Measurements from ENCODE around the gene UTP25. TPM values are rescaled to one million over a fixed set of nuclear protein-coding genes. Genes with fewer than 3 reads are reported as not detected.

The UTP25 gene
- total and polyA plus RNA-seq, 7 experiments from 2014 or later: 3.2 to 16.3 (median 8.0) TPM

GRCh38 chr1:209871006-209871405, 43.2 kb downstream of the UTP25 start:
- Mint-ChIP-seq H3K27me3 (peaks cover 32 to 62% (median 46%) of the 10 kb centered on the region in 5 donors), H3K36me3 (peaks cover 0 to 5% (median 0%) of the 10 kb centered on the region in 5 donors), H3K4me3 (no peak overlapping the region), H3K4me1 (no peaks in the 10 kb centered on the region), H3K27ac (no peak overlapping the region), H3K9me3 (peaks cover 0 to 19% (median 7%) of the 10 kb centered on the region in 11 donors)
- Histone ChIP-seq H3K9me3 (ENCODE audit: control insufficient read depth in 2 of 3, low read length in 3 of 3) (no peaks in the 10 kb centered on the region), H3K27me3 (ENCODE audit: control insufficient read depth in 2 of 2, insufficient read depth in 2 of 2, low read length in 2 of 2) (peaks cover 0 to 5% of the 10 kb centered on the region in 2 donors), H3K4me3 (ENCODE audit: low read length) (no peak overlapping the region), H3K4me1 (ENCODE audit: control insufficient read depth in 2 of 2, insufficient read depth in 2 of 2, low read length in 2 of 2) (no peaks in the 10 kb centered on the region), H3K36me3 (ENCODE audit: control insufficient read depth in 2 of 3, insufficient read depth in 3 of 3, low read length in 3 of 3) (no peaks in the 10 kb centered on the region), H3K27ac (ENCODE audit: low read depth, low read length) (no peak overlapping the region)
- ChIA-PET CTCF (no interaction called here), POLR2A (no interaction called here)
- intact Hi-C loops (cut with micrococcal nuclease): no loop called here
- no peak for DNase-seq
- ATAC-seq: no peak

- H3K27ac ChIP-seq (ENCODE audit: low read depth, low read length): no peak overlapping the region
- peaks cover 0 to 5% (median 0%) of the 10 kb centered on the region in 5 donors for H3K36me3 Mint-ChIP-seq
- intact Hi-C loops (cut with micrococcal nuclease): no loop called here
- no peaks in the 10 kb centered on the region for H3K36me3 ChIP-seq (ENCODE audit: control insufficient read depth in 2 of 3, insufficient read depth in 3 of 3, low read length in 3 of 3)
- ATAC-seq: no peak
- peaks cover 0 to 14% (median 7%) of the 10 kb centered on the region in 11 donors for H3K9me3 Mint-ChIP-seq
- no peak overlapping the region for H3K27ac Mint-ChIP-seq
- DNase-seq: no peak
- H3K4me3 Mint-ChIP-seq: no peak overlapping the region
- ChIA-PET POLR2A (no interaction called here), CTCF (no interaction called here)
- no peaks in the 10 kb centered on the region for H3K4me1 ChIP-seq (ENCODE audit: control insufficient read depth in 2 of 2, insufficient read depth in 2 of 2, low read length in 2 of 2)
- peaks cover 32 to 60% (median 46%) of the 10 kb centered on the region in 5 donors for H3K27me3 Mint-ChIP-seq
- H3K27me3 ChIP-seq (ENCODE audit: control insufficient read depth in 2 of 2, insufficient read depth in 2 of 2, low read length in 2 of 2): peaks cover 0 to 5% of the 10 kb centered on the region in 2 donors
- no peaks in the 10 kb centered on the region for H3K9me3 ChIP-seq (ENCODE audit: control insufficient read depth in 2 of 3, low read length in 3 of 3)
- no peaks in the 10 kb centered on the region for H3K4me1 Mint-ChIP-seq
- no peak overlapping the region for H3K4me3 ChIP-seq (ENCODE audit: low read length)
These were observed 43.7 kb downstream of the UTP25 start for GRCh38 chr1:209871430-209871829.

DNA sequence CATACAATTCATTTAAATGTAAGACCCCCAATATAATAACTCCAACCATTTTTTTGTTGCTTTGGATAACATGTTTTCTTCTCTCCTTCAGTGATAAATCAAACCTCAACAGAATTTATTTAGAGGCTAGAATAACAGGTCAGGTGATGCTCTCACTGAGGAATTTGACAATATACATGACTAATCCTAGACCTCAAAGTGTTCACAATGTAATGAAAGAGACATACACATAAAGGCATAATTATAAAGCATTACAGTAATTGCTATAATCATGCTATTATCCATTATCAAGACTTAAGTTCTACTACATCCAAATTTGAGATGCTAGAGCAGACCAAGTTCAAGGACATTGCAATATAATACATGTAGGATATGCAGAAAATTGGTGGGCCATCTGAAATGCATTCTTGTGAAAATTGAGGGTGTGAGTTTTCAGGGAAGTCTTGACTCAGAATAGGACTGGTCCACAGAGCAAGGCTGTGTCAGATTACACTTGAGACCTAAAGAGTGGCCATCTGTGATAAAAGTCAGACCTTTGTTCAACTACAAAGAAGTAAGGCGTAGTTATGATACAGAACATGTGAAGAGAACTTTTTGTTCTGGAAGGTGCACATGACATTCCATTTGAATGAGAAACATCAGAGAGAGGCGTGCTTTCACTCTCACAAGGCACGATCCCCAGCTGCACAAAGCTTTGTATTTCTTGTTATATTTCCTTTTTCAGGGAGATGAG, 45.5 kb downstream of the UTP25 start:
- Mint-ChIP-seq H3K27ac (no peak overlapping the region), H3K36me3 (no peaks in the 10 kb centered on the region), H3K27me3 (peaks cover 33 to 56% (median 42%) of the 10 kb centered on the region in 5 donors), H3K4me3 (no peak overlapping the region), H3K4me1 (peaks cover 0 to 2% (median 0%) of the 10 kb centered on the region in 7 donors), H3K9me3 (peaks cover 0 to 3% (median 0%) of the 10 kb centered on the region in 11 donors)
- Histone ChIP-seq H3K4me1 (ENCODE audit: control insufficient read depth in 2 of 2, insufficient read depth in 2 of 2, low read length in 2 of 2) (no peaks in the 10 kb centered on the region), H3K9me3 (ENCODE audit: control insufficient read depth in 2 of 3, low read length in 3 of 3) (no peaks in the 10 kb centered on the region), H3K27ac (ENCODE audit: low read depth, low read length) (no peak overlapping the region), H3K4me3 (ENCODE audit: low read length) (no peak overlapping the region), H3K36me3 (ENCODE audit: control insufficient read depth in 2 of 3, insufficient read depth in 3 of 3, low read length in 3 of 3) (no peaks in the 10 kb centered on the region), H3K27me3 (ENCODE audit: control insufficient read depth in 2 of 2, insufficient read depth in 2 of 2, low read length in 2 of 2) (peaks cover 0 to 5% of the 10 kb centered on the region in 2 donors)
- ATAC-seq (no peak), DNase-seq (no peak)
- ChIA-PET CTCF (interaction anchor here (1.0 kb wide), 1 partner anchor 11 kb away, joined by 3 read pairs; no protein-coding TSS in a partner anchor), POLR2A (no interaction called here)
- intact Hi-C loops (cut with micrococcal nuclease): no loop called here

DNA sequence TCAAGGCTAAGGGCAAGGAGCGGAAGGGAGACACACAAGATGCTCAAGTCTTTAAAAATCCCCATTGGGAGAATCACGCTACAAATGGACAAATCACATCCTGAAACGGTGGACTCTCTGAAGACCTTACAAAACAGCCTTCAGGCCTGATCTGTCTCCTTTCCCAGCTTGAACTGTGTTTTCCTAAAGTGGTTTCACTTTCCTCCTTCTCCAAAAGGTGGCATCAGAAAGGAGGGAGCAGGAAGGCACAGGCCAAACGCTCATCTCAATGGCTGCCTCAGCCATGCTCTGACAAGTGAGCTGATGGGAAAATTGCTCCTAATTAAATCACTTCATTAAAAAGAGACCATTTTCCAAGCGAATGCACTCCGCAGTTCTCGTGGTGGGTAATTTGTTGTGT, 47.7 kb downstream of the UTP25 start:
- no peaks in the 10 kb centered on the region for H3K36me3 ChIP-seq (ENCODE audit: control insufficient read depth in 2 of 3, insufficient read depth in 3 of 3, low read length in 3 of 3)
- no peaks in the 10 kb centered on the region for H3K9me3 Mint-ChIP-seq
- H3K4me3 Mint-ChIP-seq: no peak overlapping the region
- no peak overlapping the region for H3K4me3 ChIP-seq (ENCODE audit: low read length)
- ChIA-PET POLR2A (no interaction called here), CTCF (no interaction called here)
- peaks cover 5% of the 10 kb centered on the region in 2 donors for H3K27me3 ChIP-seq (ENCODE audit: control insufficient read depth in 2 of 2, insufficient read depth in 2 of 2, low read length in 2 of 2)
- no peaks in the 10 kb centered on the region for H3K36me3 Mint-ChIP-seq
- no peak for DNase-seq
- intact Hi-C loops (cut with micrococcal nuclease): no loop called here
- no peaks in the 10 kb centered on the region for H3K9me3 ChIP-seq (ENCODE audit: control insufficient read depth in 2 of 3, low read length in 3 of 3)
- H3K27ac Mint-ChIP-seq: no peak overlapping the region
- peaks cover 39 to 51% (median 44%) of the 10 kb centered on the region in 5 donors for H3K27me3 Mint-ChIP-seq
- H3K27ac ChIP-seq (ENCODE audit: low read depth, low read length): no peak overlapping the region
- no peak for ATAC-seq
- H3K4me1 ChIP-seq (ENCODE audit: control insufficient read depth in 2 of 2, insufficient read depth in 2 of 2, low read length in 2 of 2): no peaks in the 10 kb centered on the region
- peaks cover 0 to 2% (median 0%) of the 10 kb centered on the region in 7 donors for H3K4me1 Mint-ChIP-seq

DNA sequence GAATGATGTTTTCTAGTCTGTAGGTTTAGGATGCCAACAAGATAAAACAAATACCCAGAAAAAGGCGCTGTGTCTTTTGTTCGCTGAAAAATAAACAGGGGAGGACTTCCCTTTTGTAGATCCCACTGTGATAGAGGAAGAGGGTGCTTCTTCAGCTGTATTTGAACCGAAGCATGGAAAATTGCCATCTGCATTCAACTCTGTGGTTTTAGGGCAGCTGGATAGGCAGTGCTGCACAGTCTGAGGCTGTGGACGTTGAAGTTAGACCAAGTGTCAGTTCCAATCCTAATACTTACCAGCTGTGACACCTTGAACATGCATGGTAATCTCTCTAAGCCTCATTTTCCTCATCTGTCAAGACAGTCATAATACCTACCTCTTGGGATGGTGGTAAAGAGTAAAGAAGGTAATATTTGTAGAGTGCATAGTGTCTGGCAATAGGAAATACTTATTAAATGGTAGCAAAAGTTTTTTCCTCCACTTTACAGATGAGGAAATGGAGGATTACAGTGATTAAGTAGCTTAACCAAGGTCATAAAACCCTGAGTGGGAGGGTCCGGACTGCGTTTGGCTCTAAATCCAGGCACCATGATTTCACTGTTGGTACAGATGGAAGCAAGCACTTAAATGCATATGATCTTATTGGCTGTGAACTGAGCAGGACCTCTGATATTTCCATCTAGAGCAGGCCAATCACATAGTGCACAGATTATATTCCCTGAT, 48.5 kb downstream of the UTP25 start:
- H3K27ac ChIP-seq (ENCODE audit: low read depth, low read length): no peak overlapping the region
- H3K27me3 ChIP-seq (ENCODE audit: control insufficient read depth in 2 of 2, insufficient read depth in 2 of 2, low read length in 2 of 2): peaks cover 5% of the 10 kb centered on the region in 2 donors
- H3K36me3 ChIP-seq (ENCODE audit: control insufficient read depth in 2 of 3, insufficient read depth in 3 of 3, low read length in 3 of 3): no peaks in the 10 kb centered on the region
- Mint-ChIP-seq H3K9me3 (no peaks in the 10 kb centered on the region), H3K4me3 (no peak overlapping the region), H3K4me1 (peaks cover 0 to 3% (median 0%) of the 10 kb centered on the region in 7 donors), H3K36me3 (no peaks in the 10 kb centered on the region), H3K27ac (no peak overlapping the region), H3K27me3 (peaks cover 39 to 51% (median 43%) of the 10 kb centered on the region in 5 donors)
- intact Hi-C loops (cut with micrococcal nuclease): no loop called here
- ChIA-PET CTCF (interaction anchor here (0.9 kb wide), 1 partner anchor 9 kb away, joined by 3 read pairs; no protein-coding TSS in a partner anchor), POLR2A (no interaction called here)
- DNase-seq (no peak), ATAC-seq (no peak)
- no peaks in the 10 kb centered on the region for H3K9me3 ChIP-seq (ENCODE audit: control insufficient read depth in 2 of 3, low read length in 3 of 3)
- no peak overlapping the region for H3K4me3 ChIP-seq (ENCODE audit: low read length)
- no peaks in the 10 kb centered on the region for H3K4me1 ChIP-seq (ENCODE audit: control insufficient read depth in 2 of 2, insufficient read depth in 2 of 2, low read length in 2 of 2)

- H3K36me3 Mint-ChIP-seq: no peaks in the 10 kb centered on the region
- intact Hi-C loops (cut with micrococcal nuclease): no loop called here
- no peaks in the 10 kb centered on the region for H3K9me3 Mint-ChIP-seq
- no peak overlapping the region for H3K4me3 Mint-ChIP-seq
- H3K27ac ChIP-seq (ENCODE audit: low read depth, low read length): no peak overlapping the region
- no peak overlapping the region for H3K4me3 ChIP-seq (ENCODE audit: low read length)
- peaks cover 4 to 7% of the 10 kb centered on the region in 2 donors for H3K27me3 ChIP-seq (ENCODE audit: control insufficient read depth in 2 of 2, insufficient read depth in 2 of 2, low read length in 2 of 2)
- no peak for ATAC-seq
- ChIA-PET POLR2A (no interaction called here), CTCF (interaction anchor here (0.9 kb wide), 1 partner anchor 10 kb away, joined by 3 read pairs; no protein-coding TSS in a partner anchor)
- H3K4me1 ChIP-seq (ENCODE audit: control insufficient read depth in 2 of 2, insufficient read depth in 2 of 2, low read length in 2 of 2): no peaks in the 10 kb centered on the region
- H3K36me3 ChIP-seq (ENCODE audit: control insufficient read depth in 2 of 3, insufficient read depth in 3 of 3, low read length in 3 of 3): no peaks in the 10 kb centered on the region
- peaks cover 0 to 3% (median 0%) of the 10 kb centered on the region in 7 donors for H3K4me1 Mint-ChIP-seq
- H3K9me3 ChIP-seq (ENCODE audit: control insufficient read depth in 2 of 3, low read length in 3 of 3): no peaks in the 10 kb centered on the region
- peaks cover 35 to 53% (median 44%) of the 10 kb centered on the region in 5 donors for H3K27me3 Mint-ChIP-seq
- no peak for DNase-seq
- no peak overlapping the region for H3K27ac Mint-ChIP-seq
These were observed 49.5 kb downstream of the UTP25 start for GRCh38 chr1:209877087-209877764.
